NCI-H524 treated with DMSO at 0.1 percent for 48 hours (cell line): ENCODE data around the gene COMMD3.
"Not testable (repeated sequence)": the region's sequence is repeated elsewhere in the genome, so short reads cannot be mapped to it uniquely, and the experiment has no call there.

Experiments
- DNase-seq: peaks from one replicate; lab custom pipeline; 2025; lab: John Stamatoyannopoulos, UW

COMMD3 gene

DNA sequence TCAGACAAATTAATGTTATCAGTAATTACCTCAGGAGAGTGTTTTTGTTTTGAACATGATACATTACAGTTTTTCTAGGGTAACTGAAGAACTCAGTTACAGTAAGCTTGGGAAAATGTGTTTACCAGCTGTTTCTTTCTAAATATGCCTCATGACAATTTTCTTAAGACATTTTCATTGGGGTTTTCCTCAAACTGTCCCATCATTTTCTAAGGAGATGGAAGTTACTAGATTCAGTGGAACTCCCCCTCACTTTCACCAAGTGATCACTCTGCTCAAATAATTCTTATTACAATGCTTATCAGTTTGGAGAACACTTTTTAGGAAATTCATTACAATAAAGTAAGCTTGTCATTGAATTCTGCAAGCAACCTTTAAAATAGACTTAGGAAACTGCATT is 22.7 kb downstream of the COMMD3 start:
- DNase-seq = no peak

GRCh38 chr10:22339761-22340328 is 23.7 kb downstream of the COMMD3 start:
- DNase-seq = no peak

- no peak for DNase-seq
These were observed 24.4 kb downstream of the COMMD3 start for GRCh38 chr10:22340329-22341189.

DNA sequence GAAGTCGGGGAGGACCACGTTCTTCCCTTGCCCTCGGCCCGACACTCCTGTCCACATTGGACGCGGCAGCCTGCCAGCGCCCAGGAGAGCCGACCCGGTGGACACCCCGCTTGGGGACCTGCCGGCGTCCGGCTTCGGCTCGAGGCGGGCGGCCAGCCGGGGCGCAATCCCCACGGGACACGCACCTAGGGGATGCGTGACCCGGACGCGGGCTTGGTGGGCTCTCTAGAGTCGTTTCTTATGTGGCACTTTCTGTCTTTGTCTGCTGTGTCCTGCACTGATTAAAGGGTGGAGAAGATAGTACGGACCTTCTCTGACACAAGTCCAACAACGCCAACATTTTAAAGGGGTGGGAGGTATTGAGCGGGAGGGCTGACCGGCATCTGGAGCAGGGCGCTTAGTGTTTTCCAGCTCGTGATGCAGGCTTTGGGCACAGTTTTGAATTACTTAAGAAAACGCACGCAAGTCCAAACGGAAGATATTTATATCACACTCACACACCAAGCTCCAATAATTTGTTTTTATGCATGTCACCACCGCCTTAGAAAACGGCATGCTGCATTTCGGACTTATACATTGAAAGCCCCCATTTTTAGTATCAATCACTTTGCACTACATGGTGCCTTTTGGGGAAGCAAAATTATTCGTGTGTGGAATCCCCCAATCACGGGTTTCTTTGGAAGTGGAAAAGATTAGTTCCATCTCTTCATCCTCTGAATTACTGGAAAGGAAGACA is 25.2 kb downstream of the COMMD3 start:
- DNase-seq = no peak

- DNase-seq = no peak
These were observed 25.7 kb downstream of the COMMD3 start for GRCh38 chr10:22341926-22342196.

DNA sequence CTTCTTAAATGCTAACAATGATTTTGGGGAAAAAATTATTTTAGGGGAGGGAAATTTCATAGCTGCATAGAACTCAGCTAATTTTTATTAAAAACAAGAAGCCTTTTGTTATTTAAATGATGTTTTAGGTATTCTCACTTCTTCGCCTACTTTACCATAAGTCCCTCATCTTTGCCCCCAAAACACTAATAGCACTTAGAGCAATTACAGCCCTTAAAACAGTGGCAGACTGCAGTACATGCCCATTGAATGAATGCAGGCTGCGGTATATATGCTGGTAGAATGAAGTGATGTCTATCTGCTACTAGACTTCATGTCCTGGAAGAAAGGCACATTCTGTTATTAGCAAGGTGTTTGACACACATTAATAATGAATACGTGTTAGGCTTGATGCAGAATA is 26.2 kb downstream of the COMMD3 start:
- DNase-seq = no peak

DNA sequence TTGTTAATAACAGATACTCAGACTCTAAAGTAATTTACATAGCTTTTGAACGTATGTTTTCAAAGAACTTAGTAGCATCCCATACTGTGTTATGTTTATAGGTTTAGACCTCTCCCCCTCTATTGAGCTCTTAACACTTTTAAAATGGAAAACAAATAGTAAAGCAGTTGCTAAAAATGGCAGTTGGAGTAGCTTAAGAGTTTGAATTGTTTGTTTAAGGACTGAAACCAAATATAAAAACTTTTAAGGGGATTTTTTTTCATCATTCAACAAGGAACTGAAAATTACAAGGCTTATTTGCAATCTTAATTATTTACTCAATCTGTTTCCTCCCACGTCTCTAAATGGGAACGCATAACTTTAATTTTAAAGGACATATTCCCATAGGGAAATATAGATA is 27.5 kb downstream of the COMMD3 start:
- DNase-seq = no peak

DNA sequence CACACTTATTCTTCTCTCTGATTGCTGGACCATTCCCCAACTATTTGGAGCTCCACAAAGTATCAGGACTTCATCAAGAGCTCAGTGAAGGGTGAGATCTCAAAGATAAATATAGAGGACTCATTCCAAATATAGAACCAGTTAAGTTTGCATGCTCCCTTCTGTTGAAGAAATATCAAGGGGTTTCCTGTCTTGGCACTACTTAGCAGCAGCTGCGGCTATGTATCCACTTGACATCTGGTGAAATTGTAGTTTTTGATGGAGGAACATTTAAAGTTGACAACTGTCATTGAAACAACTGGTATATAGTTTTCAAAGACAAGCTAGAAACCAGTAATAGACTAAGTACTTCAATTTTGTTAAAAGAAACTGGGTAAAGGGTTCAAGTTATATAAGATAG is 28.1 kb downstream of the COMMD3 start:
- DNase-seq = no peak

DNA sequence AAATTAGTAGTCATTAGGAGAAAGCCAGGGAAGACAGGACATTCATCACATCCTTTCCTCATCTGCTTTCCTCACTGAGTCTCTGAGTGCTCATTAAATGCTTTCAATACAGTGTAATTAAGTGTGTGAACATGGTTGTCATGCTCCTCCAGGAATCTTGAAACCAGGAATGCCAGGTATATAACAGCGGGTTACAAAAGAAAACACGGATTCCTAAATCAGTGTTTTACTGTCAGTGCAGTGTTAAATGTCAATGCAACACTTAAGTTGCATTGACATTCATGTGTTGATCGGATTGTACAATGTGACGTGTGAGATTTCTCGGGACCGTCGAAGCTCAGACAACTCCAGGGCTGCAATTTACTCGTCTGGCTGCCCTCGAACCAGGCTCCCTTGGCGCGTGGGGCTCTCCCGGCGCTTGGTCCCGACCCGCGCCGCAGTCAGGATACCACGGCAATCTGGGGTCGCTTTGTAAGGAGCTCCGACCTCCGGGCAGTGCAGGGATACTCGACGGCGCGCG is 28.7 kb downstream of the COMMD3 start:
- DNase-seq = no peak

DNA sequence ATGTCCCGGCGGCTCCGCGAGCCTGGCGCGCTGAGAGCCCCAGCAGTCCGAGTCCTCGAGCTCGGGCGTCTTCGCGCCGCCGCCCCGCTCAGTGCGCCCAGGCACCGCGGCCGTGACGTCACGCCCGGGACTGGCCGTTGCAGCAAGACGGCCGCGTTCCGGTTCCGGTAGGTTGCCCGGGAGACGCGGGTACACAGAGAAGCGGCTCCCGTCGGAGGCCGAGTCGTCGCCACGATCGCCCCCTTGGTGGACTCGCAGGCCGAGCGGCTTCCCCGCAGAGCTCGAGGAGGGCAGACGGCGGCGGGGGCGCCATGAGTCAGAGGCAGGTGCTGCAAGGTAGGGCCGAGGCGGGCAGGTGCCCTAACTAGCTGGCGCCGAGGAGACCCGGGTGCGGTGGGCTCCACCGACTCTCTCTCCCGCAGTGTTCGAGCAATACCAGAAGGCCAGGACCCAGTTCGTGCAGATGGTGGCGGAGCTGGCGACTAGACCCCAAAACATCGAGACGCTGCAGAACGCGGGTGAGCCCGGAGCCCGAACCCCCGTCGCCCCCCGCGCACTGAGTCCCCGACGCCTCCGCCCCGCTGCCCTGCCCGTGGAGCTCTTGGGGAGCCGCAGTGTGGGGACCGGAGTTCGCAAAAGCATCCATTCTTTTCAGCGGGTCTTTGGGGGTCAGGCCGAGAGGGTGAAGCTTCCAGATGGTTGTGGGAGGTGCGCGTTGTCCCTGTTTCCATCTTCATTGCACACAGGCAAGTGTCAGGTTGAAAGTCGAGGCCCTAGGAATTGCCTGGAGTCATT is 29.3 kb downstream of the COMMD3 start, which contains the start of gene SPAG6:
TSS of gene SPAG6 (plus strand) at position 196 of the 795 bp plus-strand sequence. CDS start at position 312, 116 bp downstream.
- DNase-seq = no peak

- DNase-seq = no peak
These were observed 30.0 kb downstream of the COMMD3 start for GRCh38 chr10:22346096-22346661.

- no peak for DNase-seq
These were observed 33.6 kb downstream of the COMMD3 start for GRCh38 chr10:22349755-22350154.

DNA sequence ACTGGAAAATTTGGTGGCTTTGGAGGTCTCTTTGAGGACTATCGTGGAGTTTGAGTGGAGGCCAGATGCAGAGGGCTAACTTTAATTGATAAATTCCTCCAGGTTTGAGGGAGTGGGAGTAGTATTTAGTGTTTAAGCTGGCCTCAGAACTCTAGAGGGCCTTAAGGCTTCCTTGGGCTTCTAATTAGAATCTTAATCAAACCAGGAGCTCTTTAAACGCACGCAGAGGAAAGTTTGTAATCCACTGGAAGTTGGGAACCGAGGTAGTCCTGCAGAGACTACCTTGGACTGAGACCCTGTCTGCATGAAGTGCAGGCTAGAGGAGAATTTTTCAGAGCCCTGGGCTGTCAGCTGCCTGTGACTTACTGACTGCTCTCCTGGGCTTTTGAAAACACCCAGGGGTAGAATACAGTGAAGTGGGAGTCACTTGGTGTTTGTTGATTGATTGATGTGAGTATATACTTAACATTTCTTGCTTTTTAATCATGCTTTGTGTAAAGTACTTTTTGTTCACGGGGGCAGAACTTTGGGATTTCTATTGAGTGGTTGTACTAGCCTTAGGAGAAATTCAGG is 35.0 kb downstream of the COMMD3 start:
- no peak for DNase-seq

- DNase-seq = no peak
These were observed 40.2 kb downstream of the COMMD3 start for GRCh38 chr10:22356324-22356873.

DNA sequence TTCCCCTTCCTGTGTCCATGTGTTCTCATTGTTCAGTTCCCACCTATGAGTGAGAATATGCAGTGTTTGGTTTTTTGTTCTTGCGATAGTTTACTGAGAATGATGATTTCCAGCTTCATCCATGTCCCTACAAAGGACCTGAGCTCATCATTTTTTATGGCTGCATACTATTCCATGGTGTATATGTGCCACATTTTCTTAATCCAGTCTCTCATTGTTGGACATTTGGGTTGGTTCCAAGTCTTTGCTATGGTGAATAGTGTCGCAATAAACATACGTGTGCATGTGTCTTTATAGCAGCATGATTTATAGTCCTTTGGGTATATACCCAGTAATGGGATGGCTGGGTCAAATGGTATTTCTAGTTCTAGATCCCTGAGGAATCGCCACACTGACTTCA is 41.6 kb downstream of the COMMD3 start:
- DNase-seq = not testable (repeated sequence)

- DNase-seq = no peak
These were observed 47.1 kb downstream of the COMMD3 start for GRCh38 chr10:22363305-22363704.

- no peak for DNase-seq
These were observed 48.4 kb downstream of the COMMD3 start for GRCh38 chr10:22364407-22365140.

GRCh38 chr10:22365233-22365632 is 49.0 kb downstream of the COMMD3 start:
- DNase-seq = no peak

DNA sequence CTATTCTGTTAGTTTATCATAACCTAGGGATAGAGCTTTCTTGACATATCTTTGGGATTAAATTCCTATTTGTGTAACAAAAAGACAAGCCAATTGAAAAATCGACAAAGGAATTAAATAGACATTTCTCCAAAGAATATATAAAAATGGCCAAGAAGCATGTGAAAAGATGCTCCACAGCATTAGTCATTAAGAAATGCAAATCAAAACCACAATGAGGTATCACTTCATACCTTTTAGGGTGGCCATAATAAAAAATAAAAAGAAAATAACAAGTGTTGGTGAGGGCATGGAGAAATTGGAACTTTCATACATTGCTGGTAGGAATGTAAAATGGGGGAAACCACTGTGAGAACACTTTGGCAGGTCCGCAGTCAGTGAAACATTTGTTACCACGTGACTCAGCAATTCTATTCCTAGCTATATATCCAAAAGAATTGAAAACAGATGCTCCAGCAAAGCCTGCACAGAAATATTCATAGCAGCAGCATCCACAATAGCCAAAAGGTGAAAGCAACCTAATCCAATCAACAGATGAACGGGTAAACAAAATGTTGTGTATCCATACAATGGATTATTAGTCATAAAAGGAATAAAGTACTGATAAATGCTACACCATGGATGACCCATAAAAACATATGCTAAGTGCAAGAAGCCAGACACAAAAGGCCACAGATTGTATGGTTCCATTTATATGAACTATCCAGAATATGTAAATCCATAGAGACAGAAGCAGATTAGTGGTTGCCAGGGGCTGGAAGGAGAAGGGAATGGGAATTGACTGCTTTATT is 49.7 kb downstream of the COMMD3 start:
- DNase-seq = no peak

- DNase-seq = no peak
These were observed 50.2 kb downstream of the COMMD3 start for GRCh38 chr10:22366435-22366703.
